WERI-Rb-1 (cell line): ENCODE measurements around the gene ARL16.

Source experiments
- DNase-seq: peaks from one replicate; pipeline ENCODE4 v3.0.0-alpha.2; 2020
- H3K27ac ChIP-seq: fragments of 250-450 bp; sonication (Bioruptor Pico); 2 replicates; pipeline ENCODE4 v1.5.1; 2020; ENCODE audit warnings: mild to moderate bottlenecking, moderate library complexity
- H3K27me3 ChIP-seq: fragments of 250-450 bp; sonication (Bioruptor Pico); 2 replicates; pipeline ENCODE4 v1.5.1; 2021; ENCODE audit warnings: mild to moderate bottlenecking, low read depth, moderate library complexity; ENCODE audit not compliant: insufficient read depth, severe bottlenecking
- H3K36me3 ChIP-seq: fragments of 250-450 bp; sonication (Bioruptor Pico); 2 replicates; pipeline ENCODE4 v1.5.1; 2020; ENCODE audit warnings: mild to moderate bottlenecking, moderate library complexity
- H3K4me3 ChIP-seq: 2 replicates; pipeline ENCODE4 v1.5.1; 2011; ENCODE audit warnings: low read depth, mild to moderate bottlenecking, control low read depth, low read length
- H3K9me3 ChIP-seq: fragments of 250-450 bp; sonication (Bioruptor Pico); 2 replicates; pipeline ENCODE4 v1.5.1; 2021; ENCODE audit warnings: mild to moderate bottlenecking, moderate library complexity; ENCODE audit not compliant: severe bottlenecking
- CTCF ChIP-seq: IDR thresholded peaks from 2 replicates; pipeline ENCODE4 v1.5.1; 2011; ENCODE audit warnings: low read depth, mild to moderate bottlenecking, control low read depth, inconsistent platforms, low read length

Gene ARL16

DNA sequence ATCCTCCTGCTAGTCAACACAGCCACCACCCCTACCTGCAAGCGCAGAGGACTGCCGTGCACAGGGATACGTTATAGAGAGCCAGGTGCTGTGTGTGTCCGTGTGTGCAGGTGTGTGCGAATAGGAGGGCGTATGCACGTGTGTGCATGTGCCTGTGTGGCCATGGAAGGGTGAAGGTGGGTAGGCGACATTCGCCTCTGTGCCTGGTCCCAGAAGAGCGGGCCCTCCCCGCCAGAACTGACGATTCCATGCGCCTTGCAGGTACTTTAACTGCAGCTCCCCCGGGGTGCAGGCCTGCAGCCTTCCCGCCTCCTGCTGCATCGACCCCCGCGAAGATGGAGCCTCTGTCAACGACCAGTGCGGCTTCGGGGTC is 36.0 kb downstream of the ARL16 start:
- DNase-seq, result no peak

GRCh38 chr17:81646869-81647600 is 36.6 kb downstream of the ARL16 start:
- no peak for TF ChIP-seq CTCF
- Histone ChIP-seq H3K36me3 (no peaks in the 10 kb centered on the region), H3K4me3 (no peak overlapping the region), H3K9me3 (peaks cover 11% of the 10 kb centered on the region), H3K27ac (no peak overlapping the region), H3K27me3 (no peaks in the 10 kb centered on the region)
- no peak for DNase-seq

More for the DNA sequence above, 36.0 kb downstream of the ARL16 start:
- peaks cover 11% of the 10 kb centered on the region for H3K9me3 ChIP-seq
- H3K4me3 ChIP-seq, result no peak overlapping the region
- TF ChIP-seq CTCF, result no peak
- H3K27me3 ChIP-seq, result no peaks in the 10 kb centered on the region
- no peak overlapping the region for H3K27ac ChIP-seq
- H3K36me3 ChIP-seq, result no peaks in the 10 kb centered on the region

- Histone ChIP-seq H3K9me3 (peaks cover 11% of the 10 kb centered on the region), H3K27me3 (no peaks in the 10 kb centered on the region), H3K27ac (no peak overlapping the region), H3K36me3 (no peaks in the 10 kb centered on the region), H3K4me3 (no peak overlapping the region)
- TF ChIP-seq CTCF, result no peak
- DNase-seq, result no peak
These were observed 38.3 kb downstream of the ARL16 start for GRCh38 chr17:81644976-81645952.

- H3K27ac ChIP-seq, result no peak overlapping the region
These were observed 39.1 kb downstream of the ARL16 start for GRCh38 chr17:81644496-81644895.

GRCh38 chr17:81641825-81642489 is 41.6 kb downstream of the ARL16 start:
- H3K36me3 ChIP-seq, result no peaks in the 10 kb centered on the region
- H3K27ac ChIP-seq, result no peak overlapping the region; the same call in 1 of the 2 replicates
- DNase-seq, result peak; percentile 36
- H3K9me3 ChIP-seq, result no peaks in the 10 kb centered on the region
- H3K4me3 ChIP-seq, result no peak overlapping the region
- no peaks in the 10 kb centered on the region for H3K27me3 ChIP-seq
- TF ChIP-seq CTCF, result no peak

More at GRCh38 chr17:81644496-81644895, 39.1 kb downstream of the ARL16 start:
- Histone ChIP-seq H3K9me3 (peaks cover 11% of the 10 kb centered on the region), H3K36me3 (no peaks in the 10 kb centered on the region), H3K4me3 (no peak overlapping the region), H3K27me3 (no peaks in the 10 kb centered on the region)
- no peak for DNase-seq
- no peak for TF ChIP-seq CTCF
